GM10847 (cell line): ENCODE measurements around the gene EPB42.

Experiments used
- POLR2A ChIP-seq: IDR thresholded peaks from 2 replicates; pipeline ENCODE4 v1.6.1; 2011; ENCODE audit not compliant: insufficient read length; ENCODE audit errors: extremely low read depth

Gene EPB42

GRCh38 chr15:43209059-43209824, 11.6 kb downstream of the EPB42 start:
- TF ChIP-seq POLR2A = no peak

- TF ChIP-seq POLR2A = no peak
Measured at GRCh38 chr15:43208052-43209002, 12.5 kb downstream of the EPB42 start.

- TF ChIP-seq POLR2A = no peak
Measured at GRCh38 chr15:43207024-43207423, 13.8 kb downstream of the EPB42 start.

GRCh38 chr15:43206054-43206453, 14.8 kb downstream of the EPB42 start:
- TF ChIP-seq POLR2A = no peak

GRCh38 chr15:43204016-43204901, 16.6 kb downstream of the EPB42 start:
- no peak for TF ChIP-seq POLR2A

GRCh38 chr15:43199945-43200488, 20.8 kb downstream of the EPB42 start:
- TF ChIP-seq POLR2A = no peak

- TF ChIP-seq POLR2A = no peak
Measured at GRCh38 chr15:43198992-43199391, 21.8 kb downstream of the EPB42 start.

GRCh38 chr15:43196760-43197548, 23.9 kb downstream of the EPB42 start:
- no peak for TF ChIP-seq POLR2A

- no peak for TF ChIP-seq POLR2A
Measured at GRCh38 chr15:43194795-43195194, 26.0 kb downstream of the EPB42 start.

- no peak for TF ChIP-seq POLR2A
Measured at GRCh38 chr15:43193710-43194109, 27.1 kb downstream of the EPB42 start.

GRCh38 chr15:43190178-43190577, 30.6 kb downstream of the EPB42 start:
- TF ChIP-seq POLR2A = no peak

GRCh38 chr15:43189296-43189695, 31.5 kb downstream of the EPB42 start:
- TF ChIP-seq POLR2A = no peak

- TF ChIP-seq POLR2A = no peak
Measured at GRCh38 chr15:43187544-43188155, 33.2 kb downstream of the EPB42 start.

GRCh38 chr15:43186003-43186353, 34.8 kb downstream of the EPB42 start:
- no peak for TF ChIP-seq POLR2A
